Liver (tissue), 9 donors: ENCODE data around the gene NEUROD4. TPM values are rescaled to one million over a fixed set of nuclear protein-coding genes. Genes with fewer than 3 reads are reported as not detected.

Experiments
- DNase-seq: peaks from one replicate; pipeline ENCODE4 v3.0.0-alpha.2; 2017; ENCODE audit warnings: low spot score
- H3K27ac ChIP-seq, 2 donors: one replicate each; pipeline ENCODE4 v1.7.0; 2013; ENCODE audit warnings: inconsistent platforms in 2 of 2, low read length in 2 of 2, control low read depth in 1 of 2, low read depth in 1 of 2, mild to moderate bottlenecking in 1 of 2
- H3K27me3 ChIP-seq, 4 donors: one replicate each; pipeline versions ENCODE4 v1.6.1 to v1.7.0; 2013; ENCODE audit warnings: low read length in 3 of 4, inconsistent platforms in 1 of 4, mild to moderate bottlenecking in 1 of 4, moderate library complexity in 1 of 4; ENCODE audit not compliant: control insufficient read depth in 4 of 4, insufficient read depth in 4 of 4
- H3K36me3 ChIP-seq, 4 donors: one replicate each; pipeline versions ENCODE4 v1.6.1 to v1.7.0; 2013; ENCODE audit warnings: low read length in 3 of 4, mild to moderate bottlenecking in 3 of 4, low read depth in 1 of 4, moderate library complexity in 1 of 4; ENCODE audit not compliant: control insufficient read depth in 4 of 4, insufficient read depth in 3 of 4
- H3K4me1 ChIP-seq, 4 donors: one replicate each; pipeline versions ENCODE4 v1.6.1 to v1.7.0; 2013; ENCODE audit warnings: low read length in 3 of 4, mild to moderate bottlenecking in 3 of 4, moderate library complexity in 1 of 4; ENCODE audit not compliant: control insufficient read depth in 4 of 4, insufficient read depth in 4 of 4
- H3K4me3 ChIP-seq, 3 donors: one replicate each; pipeline versions ENCODE4 v1.6.1 to v1.7.0; 2013; ENCODE audit warnings: low read length in 3 of 3, control low read depth in 1 of 3, low read depth in 1 of 3, mild to moderate bottlenecking in 1 of 3
- H3K9ac ChIP-seq, 2 donors: one replicate each; pipeline ENCODE4 v1.7.0; 2013; ENCODE audit warnings: low read length in 2 of 2, mild to moderate bottlenecking in 2 of 2, moderate library complexity in 2 of 2, control low read depth in 1 of 2, low read depth in 1 of 2
- H3K9me3 ChIP-seq, 4 donors: one replicate each; pipeline versions ENCODE4 v1.6.1 to v1.7.0; 2013; ENCODE audit warnings: low read length in 3 of 4; ENCODE audit not compliant: control insufficient read depth in 4 of 4
- EGR1 ChIP-seq, 2 donors: IDR thresholded peaks; 2 replicates each; pipeline ENCODE4 v1.6.1; 2016 to 2018; ENCODE audit warnings: antibody characterized with exemption in 2 of 2, low read depth in 2 of 2
- FOXA1 ChIP-seq: IDR thresholded peaks from 2 replicates; pipeline ENCODE4 v1.6.1; 2016; ENCODE audit warnings: antibody characterized with exemption
- FOXA2 ChIP-seq: IDR thresholded peaks from 2 replicates; pipeline ENCODE4 v1.6.1; 2016; ENCODE audit warnings: antibody characterized with exemption
- GABPA ChIP-seq, 2 donors: IDR thresholded peaks in 1 of 2; conservative IDR thresholded peaks in 1 of 2; 2 replicates each; pipeline ENCODE4 v1.6.1; 2016; ENCODE audit warnings: antibody characterized with exemption in 2 of 2, mild to moderate bottlenecking in 1 of 2, moderate library complexity in 1 of 2
- HNF4A ChIP-seq, 2 donors: conservative IDR thresholded peaks; 2 replicates each; pipeline ENCODE4 v1.6.1; 2016; ENCODE audit warnings: antibody characterized with exemption in 2 of 2, mild to moderate bottlenecking in 2 of 2
- HNF4G ChIP-seq: IDR thresholded peaks from 2 replicates; pipeline ENCODE4 v1.6.1; 2016; ENCODE audit warnings: antibody characterized with exemption
- JUND ChIP-seq, 2 donors: IDR thresholded peaks; 2 replicates each; pipeline ENCODE4 v1.6.1; 2016; ENCODE audit warnings: antibody characterized with exemption in 2 of 2
- MAX ChIP-seq: IDR thresholded peaks from 2 replicates; pipeline ENCODE4 v1.6.1; 2016; ENCODE audit warnings: antibody characterized with exemption
- NR2F2 ChIP-seq: IDR thresholded peaks from 2 replicates; pipeline ENCODE4 v1.6.1; 2016; ENCODE audit warnings: antibody characterized with exemption
- RXRA ChIP-seq, 2 donors: IDR thresholded peaks; 2 replicates each; pipeline ENCODE4 v1.6.1; 2017 to 2018; ENCODE audit warnings: antibody characterized with exemption in 2 of 2, mild to moderate bottlenecking in 1 of 2
- SP1 ChIP-seq: IDR thresholded peaks from 2 replicates; pipeline ENCODE4 v1.6.1; 2018; ENCODE audit warnings: antibody characterized with exemption, mild to moderate bottlenecking
- TAF1 ChIP-seq: conservative IDR thresholded peaks from 2 replicates; pipeline ENCODE4 v1.6.1; 2016; ENCODE audit warnings: antibody characterized with exemption, mild to moderate bottlenecking
- YY1 ChIP-seq: IDR thresholded peaks from 2 replicates; pipeline ENCODE4 v1.6.1; 2016; ENCODE audit warnings: antibody characterized with exemption, mild to moderate bottlenecking
- WGBS: extraction: QIAGEN DNeasy Blood & Tissue Kit; methylation state at CpG from one replicate; pipeline ENCODE4 v1.1.7; 2013; 5-methylcytosine and 5-hydroxymethylcytosine counted together
- polyA plus RNA-seq, 2 donors: library from polyadenylated mRNA; stranded (reverse) in 1 of 2; unstranded in 1 of 2; fragments of 200-250 nt in 1 of 2; fragments of >200 nt in 1 of 2; fragmentation: Nextera tagmentation in 1 of 2; extraction: Ambion mirVana in 1 of 2; gene quantifications; one replicate each; pipeline versions ENCODE4 v1.2.1 to v1.2.3, GENCODE V29; 2013 to 2015
- total RNA-seq, 2 donors: library from RNA; depleted of rRNA; stranded (reverse); fragments of >200 nt; gene quantifications; one replicate each; pipeline ENCODE4 v1.2.3, GENCODE V29; 2014
- TF ChIP-seq, protein P1 (sequence below): IDR thresholded peaks from 2 replicates; pipeline ENCODE4 v1.6.1; 2016; ENCODE audit warnings: antibody characterized with exemption
- TF ChIP-seq, protein P2 (sequence below): IDR thresholded peaks from 2 replicates; pipeline ENCODE4 v1.6.1; 2016; ENCODE audit warnings: antibody characterized with exemption
- TF ChIP-seq, protein P3 (sequence below): IDR thresholded peaks from 2 replicates; pipeline ENCODE4 v1.6.1; 2016; ENCODE audit warnings: antibody characterized with exemption, mild to moderate bottlenecking
- TF ChIP-seq, protein P4 (sequence below): fragments of 150-350 bp; IDR thresholded peaks from 2 replicates; pipeline ENCODE4 v1.5.1; 2017; ENCODE audit warnings: improper control_type of control experiment, low read depth, low read length; ENCODE audit not compliant: missing input control
- donor health status: healthy.
- donor health status: healthy.
- donor health status: healthy.
- donor health status: healthy.
- donor health status: healthy.

NEUROD4 gene
- total and polyA plus RNA-seq, 4 donors: not detected

- Histone ChIP-seq H3K27ac (no peak overlapping the region), H3K9ac (no peak overlapping the region), H3K36me3 (no peaks in the 10 kb centered on the region), H3K4me3 (no peak overlapping the region), H3K9me3 (no peaks in the 10 kb centered on the region), H3K4me1 (peaks cover 0 to 2% (median 0%) of the 10 kb centered on the region in 4 donors), H3K27me3 (no peaks in the 10 kb centered on the region)
- WGBS: 96% methylated on average over 2 of the region's 2 CpGs
- DNase-seq: no peak
- TF ChIP-seq JUND (IDR thresholded peaks at IDR 0.05) (no peak), EGR1 (IDR thresholded peaks at IDR 0.05; ENCODE audit: low read depth in 2 of 2) (no peak), RXRA (IDR thresholded peaks at IDR 0.05) (no peak), TAF1 (no peak), FOXA1 (no peak), MAX (no peak)
- TF ChIP-seq, protein P1, sequence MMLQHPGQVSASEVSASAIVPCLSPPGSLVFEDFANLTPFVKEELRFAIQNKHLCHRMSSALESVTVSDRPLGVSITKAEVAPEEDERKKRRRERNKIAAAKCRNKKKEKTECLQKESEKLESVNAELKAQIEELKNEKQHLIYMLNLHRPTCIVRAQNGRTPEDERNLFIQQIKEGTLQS: no peak
- TF ChIP-seq, protein P2, sequence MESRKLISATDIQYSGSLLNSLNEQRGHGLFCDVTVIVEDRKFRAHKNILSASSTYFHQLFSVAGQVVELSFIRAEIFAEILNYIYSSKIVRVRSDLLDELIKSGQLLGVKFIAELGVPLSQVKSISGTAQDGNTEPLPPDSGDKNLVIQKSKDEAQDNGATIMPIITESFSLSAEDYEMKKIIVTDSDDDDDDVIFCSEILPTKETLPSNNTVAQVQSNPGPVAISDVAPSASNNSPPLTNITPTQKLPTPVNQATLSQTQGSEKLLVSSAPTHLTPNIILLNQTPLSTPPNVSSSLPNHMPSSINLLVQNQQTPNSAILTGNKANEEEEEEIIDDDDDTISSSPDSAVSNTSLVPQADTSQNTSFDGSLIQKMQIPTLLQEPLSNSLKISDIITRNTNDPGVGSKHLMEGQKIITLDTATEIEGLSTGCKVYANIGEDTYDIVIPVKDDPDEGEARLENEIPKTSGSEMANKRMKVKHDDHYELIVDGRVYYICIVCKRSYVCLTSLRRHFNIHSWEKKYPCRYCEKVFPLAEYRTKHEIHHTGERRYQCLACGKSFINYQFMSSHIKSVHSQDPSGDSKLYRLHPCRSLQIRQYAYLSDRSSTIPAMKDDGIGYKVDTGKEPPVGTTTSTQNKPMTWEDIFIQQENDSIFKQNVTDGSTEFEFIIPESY: no peak
Observed at GRCh38 chr12:54981796-54982195, 38.0 kb upstream of the NEUROD4 start.

DNA sequence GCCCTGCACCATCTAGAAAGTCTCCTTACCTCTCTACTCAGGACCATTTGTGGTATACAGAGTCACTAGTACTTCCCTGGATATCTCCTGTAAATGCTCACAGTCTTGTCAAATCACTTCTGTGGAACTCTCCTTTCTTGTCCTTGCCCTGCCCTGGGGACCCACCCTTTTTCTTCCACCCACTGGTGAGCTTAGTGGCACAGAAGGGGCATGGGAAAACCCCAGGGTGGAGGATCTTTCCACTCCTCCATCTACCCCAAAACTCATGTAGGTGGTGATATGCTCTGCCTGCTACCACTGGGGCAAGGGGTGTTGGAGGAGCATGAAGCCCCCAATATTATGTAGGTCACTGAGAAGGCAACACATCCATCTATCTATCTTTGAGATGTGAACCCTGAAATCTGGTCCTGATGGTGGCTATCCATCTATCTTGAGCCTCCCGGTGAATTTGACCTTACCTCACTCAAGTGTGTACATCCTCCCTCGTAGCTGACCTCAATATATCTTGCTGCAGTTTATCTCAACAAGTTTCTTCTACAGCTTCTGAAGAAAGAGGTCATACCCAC is 36.2 kb upstream of the NEUROD4 start:
- Histone ChIP-seq H3K27ac (no peak overlapping the region), H3K9me3 (no peaks in the 10 kb centered on the region), H3K4me3 (no peak overlapping the region), H3K9ac (no peak overlapping the region), H3K36me3 (no peaks in the 10 kb centered on the region), H3K27me3 (no peaks in the 10 kb centered on the region), H3K4me1 (peaks cover 0 to 2% (median 0%) of the 10 kb centered on the region in 4 donors)
- whole genome bisulfite sequencing: 71% methylated on average over 2 of the region's 2 CpGs
- no peak for TF ChIP-seq SP1
- TF ChIP-seq YY1: no peak
- TF ChIP-seq FOXA1: no peak
- TF ChIP-seq TAF1: no peak
- TF ChIP-seq HNF4A (conservative IDR thresholded peaks at IDR 0.05): no peak
- no peak for TF ChIP-seq EGR1 (IDR thresholded peaks at IDR 0.05; ENCODE audit: low read depth in 2 of 2)
- TF ChIP-seq JUND (IDR thresholded peaks at IDR 0.05): no peak
- TF ChIP-seq NR2F2: no peak
- TF ChIP-seq HNF4G: no peak
- TF ChIP-seq, protein P1: no peak
- TF ChIP-seq RXRA (IDR thresholded peaks at IDR 0.05): no peak
- TF ChIP-seq, protein P3, sequence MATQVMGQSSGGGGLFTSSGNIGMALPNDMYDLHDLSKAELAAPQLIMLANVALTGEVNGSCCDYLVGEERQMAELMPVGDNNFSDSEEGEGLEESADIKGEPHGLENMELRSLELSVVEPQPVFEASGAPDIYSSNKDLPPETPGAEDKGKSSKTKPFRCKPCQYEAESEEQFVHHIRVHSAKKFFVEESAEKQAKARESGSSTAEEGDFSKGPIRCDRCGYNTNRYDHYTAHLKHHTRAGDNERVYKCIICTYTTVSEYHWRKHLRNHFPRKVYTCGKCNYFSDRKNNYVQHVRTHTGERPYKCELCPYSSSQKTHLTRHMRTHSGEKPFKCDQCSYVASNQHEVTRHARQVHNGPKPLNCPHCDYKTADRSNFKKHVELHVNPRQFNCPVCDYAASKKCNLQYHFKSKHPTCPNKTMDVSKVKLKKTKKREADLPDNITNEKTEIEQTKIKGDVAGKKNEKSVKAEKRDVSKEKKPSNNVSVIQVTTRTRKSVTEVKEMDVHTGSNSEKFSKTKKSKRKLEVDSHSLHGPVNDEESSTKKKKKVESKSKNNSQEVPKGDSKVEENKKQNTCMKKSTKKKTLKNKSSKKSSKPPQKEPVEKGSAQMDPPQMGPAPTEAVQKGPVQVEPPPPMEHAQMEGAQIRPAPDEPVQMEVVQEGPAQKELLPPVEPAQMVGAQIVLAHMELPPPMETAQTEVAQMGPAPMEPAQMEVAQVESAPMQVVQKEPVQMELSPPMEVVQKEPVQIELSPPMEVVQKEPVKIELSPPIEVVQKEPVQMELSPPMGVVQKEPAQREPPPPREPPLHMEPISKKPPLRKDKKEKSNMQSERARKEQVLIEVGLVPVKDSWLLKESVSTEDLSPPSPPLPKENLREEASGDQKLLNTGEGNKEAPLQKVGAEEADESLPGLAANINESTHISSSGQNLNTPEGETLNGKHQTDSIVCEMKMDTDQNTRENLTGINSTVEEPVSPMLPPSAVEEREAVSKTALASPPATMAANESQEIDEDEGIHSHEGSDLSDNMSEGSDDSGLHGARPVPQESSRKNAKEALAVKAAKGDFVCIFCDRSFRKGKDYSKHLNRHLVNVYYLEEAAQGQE: no peak
- TF ChIP-seq, protein P2: no peak
- TF ChIP-seq, protein P4, sequence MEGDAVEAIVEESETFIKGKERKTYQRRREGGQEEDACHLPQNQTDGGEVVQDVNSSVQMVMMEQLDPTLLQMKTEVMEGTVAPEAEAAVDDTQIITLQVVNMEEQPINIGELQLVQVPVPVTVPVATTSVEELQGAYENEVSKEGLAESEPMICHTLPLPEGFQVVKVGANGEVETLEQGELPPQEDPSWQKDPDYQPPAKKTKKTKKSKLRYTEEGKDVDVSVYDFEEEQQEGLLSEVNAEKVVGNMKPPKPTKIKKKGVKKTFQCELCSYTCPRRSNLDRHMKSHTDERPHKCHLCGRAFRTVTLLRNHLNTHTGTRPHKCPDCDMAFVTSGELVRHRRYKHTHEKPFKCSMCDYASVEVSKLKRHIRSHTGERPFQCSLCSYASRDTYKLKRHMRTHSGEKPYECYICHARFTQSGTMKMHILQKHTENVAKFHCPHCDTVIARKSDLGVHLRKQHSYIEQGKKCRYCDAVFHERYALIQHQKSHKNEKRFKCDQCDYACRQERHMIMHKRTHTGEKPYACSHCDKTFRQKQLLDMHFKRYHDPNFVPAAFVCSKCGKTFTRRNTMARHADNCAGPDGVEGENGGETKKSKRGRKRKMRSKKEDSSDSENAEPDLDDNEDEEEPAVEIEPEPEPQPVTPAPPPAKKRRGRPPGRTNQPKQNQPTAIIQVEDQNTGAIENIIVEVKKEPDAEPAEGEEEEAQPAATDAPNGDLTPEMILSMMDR: no peak
- TF ChIP-seq FOXA2: no peak
- TF ChIP-seq GABPA (IDR thresholded peaks at IDR 0.05 in 1 of 2, conservative IDR thresholded peaks at IDR 0.05 in 1 of 2): no peak
- no peak for DNase-seq
